Neuronal stem cell (in vitro differentiated cells): Measurements from ENCODE around the gene GARS1.
"Not testable (repeated sequence)": the region's sequence is repeated elsewhere in the genome, so short reads cannot be mapped to it uniquely, and the experiment has no call there.

Source experiments
- DNase-seq: peaks from one replicate; pipeline ENCODE4 v3.0.0-alpha.2; 2013; ENCODE audit warnings: low spot score
- H2AFZ ChIP-seq: one replicate; pipeline ENCODE4 v1.6.1; 2013; ENCODE audit warnings: mild to moderate bottlenecking, low read length, inconsistent platforms
- H2AK5ac ChIP-seq: 2 replicates; pipeline ENCODE4 v1.6.1; 2013; ENCODE audit warnings: low read depth, mild to moderate bottlenecking, inconsistent platforms, low read length, moderate library complexity, mixed read lengths
- H2BK120ac ChIP-seq: 2 replicates; pipeline ENCODE4 v1.6.1; 2013; ENCODE audit warnings: low read depth, mild to moderate bottlenecking, inconsistent platforms, low read length, moderate library complexity, mixed read lengths
- H2BK12ac ChIP-seq: one replicate; pipeline ENCODE4 v1.6.1; 2013; ENCODE audit warnings: low read length, inconsistent platforms
- H2BK15ac ChIP-seq: 2 replicates; pipeline ENCODE4 v1.6.1; 2013; ENCODE audit warnings: mild to moderate bottlenecking, low read length, inconsistent platforms, mixed read lengths
- H2BK5ac ChIP-seq: one replicate; pipeline ENCODE4 v1.6.1; 2013; ENCODE audit warnings: inconsistent platforms, mild to moderate bottlenecking, low read length, moderate library complexity
- H3K14ac ChIP-seq: one replicate; pipeline ENCODE4 v1.6.1; 2013; ENCODE audit warnings: low read length, inconsistent platforms
- H3K18ac ChIP-seq: 2 replicates; pipeline ENCODE4 v1.6.1; 2013; ENCODE audit warnings: low read length, inconsistent platforms
- H3K23ac ChIP-seq: 2 replicates; pipeline ENCODE4 v1.6.1; 2013; ENCODE audit warnings: low read depth, mild to moderate bottlenecking, mixed read lengths, low read length, inconsistent platforms; ENCODE audit not compliant: poor library complexity
- H3K27ac ChIP-seq: replicated peaks from 3 replicates; pipeline ENCODE4 v1.5.1; 2013; ENCODE audit warnings: low read length, inconsistent platforms
- H3K27me3 ChIP-seq, 3 experiments: 2 replicates each; pipeline ENCODE4 v1.6.1; 2013; ENCODE audit warnings: low read length in 3 of 3, mild to moderate bottlenecking in 2 of 3, inconsistent platforms in 1 of 3, low read depth in 1 of 3, mixed read lengths in 1 of 3, moderate library complexity in 1 of 3; ENCODE audit not compliant: control insufficient read depth in 3 of 3, insufficient read depth in 3 of 3
- H3K36me3 ChIP-seq, 2 donors: replicated peaks in 1 of 2; 2 replicates each; pipeline ENCODE4 v1.6.1; 2013; ENCODE audit warnings: low read length in 2 of 2; ENCODE audit not compliant: control insufficient read depth in 2 of 2, insufficient read depth in 2 of 2
- H3K4ac ChIP-seq: 2 replicates; pipeline ENCODE4 v1.6.1; 2013; ENCODE audit warnings: inconsistent platforms, mild to moderate bottlenecking, low read length, moderate library complexity
- H3K4me1 ChIP-seq, 2 donors: 1 replicate in 1 of 2; 2 replicates in 1 of 2; pipeline ENCODE4 v1.6.1; 2013; ENCODE audit warnings: low read length in 2 of 2, low read depth in 1 of 2; ENCODE audit not compliant: control insufficient read depth in 2 of 2, insufficient read depth in 1 of 2
- H3K4me2 ChIP-seq: one replicate; pipeline ENCODE4 v1.6.1; 2013; ENCODE audit warnings: mild to moderate bottlenecking, low read length, inconsistent platforms; ENCODE audit not compliant: insufficient read depth, poor library complexity, severe bottlenecking
- H3K4me3 ChIP-seq, 2 donors: 2 replicates each; pipeline ENCODE4 v1.5.1; 2013; ENCODE audit warnings: low read length in 2 of 2, mild to moderate bottlenecking in 2 of 2, inconsistent platforms in 1 of 2, moderate library complexity in 1 of 2
- H3K79me1 ChIP-seq: one replicate; pipeline ENCODE4 v1.6.1; 2013; ENCODE audit warnings: low read depth, mild to moderate bottlenecking, inconsistent platforms, low read length, moderate library complexity
- H3K9ac ChIP-seq: one replicate; pipeline ENCODE4 v1.6.1; 2013; ENCODE audit warnings: mild to moderate bottlenecking, low read depth, low read length, inconsistent platforms; ENCODE audit not compliant: poor library complexity
- H3K9me3 ChIP-seq, 2 donors: replicated peaks in 1 of 2; 2 replicates each; pipeline versions ENCODE3 to v1.6.1; 2013; ENCODE audit warnings: low read length in 2 of 2, mild to moderate bottlenecking in 2 of 2, inconsistent platforms in 1 of 2, low read depth in 1 of 2, mixed read lengths in 1 of 2, moderate library complexity in 1 of 2; ENCODE audit not compliant: control insufficient read depth in 2 of 2, insufficient read depth in 1 of 2
- H4K8ac ChIP-seq: one replicate; pipeline ENCODE4 v1.6.1; 2013; ENCODE audit warnings: low read depth, mild to moderate bottlenecking, inconsistent platforms, low read length, moderate library complexity
- H4K91ac ChIP-seq: one replicate; pipeline ENCODE4 v1.6.1; 2013; ENCODE audit warnings: low read length, low read depth, mild to moderate bottlenecking, inconsistent platforms; ENCODE audit not compliant: poor library complexity
- WGBS, 2 donors: extraction: QIAGEN DNeasy Blood & Tissue Kit; methylation state at CpG; one replicate each; pipeline ENCODE4 v1.1.7; 2013; ENCODE audit warnings: missing lambda C conversion rate in 2 of 2, mixed read lengths in 1 of 2; ENCODE audit not compliant: insufficient read length in 2 of 2, insufficient replicate concordance in 1 of 2; ENCODE audit errors: extremely low coverage in 2 of 2; 5-methylcytosine and 5-hydroxymethylcytosine counted together

GARS1 gene

DNA sequence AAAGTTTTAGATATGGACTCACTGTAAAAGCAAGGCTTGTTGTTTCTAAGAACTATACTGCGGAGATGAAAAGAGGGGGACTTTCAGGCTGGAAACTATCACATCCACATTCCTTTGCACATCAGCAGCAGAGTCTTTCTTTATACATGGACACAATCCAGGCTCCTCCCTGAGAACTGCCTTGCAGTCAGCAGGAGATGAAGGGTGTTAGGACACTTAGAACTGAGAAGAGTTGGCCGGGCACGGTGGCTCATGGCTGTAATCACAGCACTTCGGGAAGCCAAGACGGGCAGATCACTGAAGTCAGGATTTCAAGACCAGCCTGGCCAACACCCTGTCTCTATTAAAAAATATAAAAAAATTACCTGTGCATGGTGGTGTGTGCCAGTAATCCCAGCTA lies 9.7 kb upstream of the GARS1 start:
- no peak for DNase-seq
- no peak overlapping the region for H2AK5ac ChIP-seq
- H2AFZ ChIP-seq: no peak overlapping the region
- H3K9ac ChIP-seq: no peak overlapping the region
- no peak overlapping the region for H3K4me3 ChIP-seq
- no CpG with 5 or more reads among the region's 5 CpGs for WGBS, 2 donors
- peaks cover 0 to 55% of the 10 kb centered on the region in 2 donors for H3K36me3 ChIP-seq
- H3K4me1 ChIP-seq: no peaks in the 10 kb centered on the region
- peaks cover 0 to 29% of the 10 kb centered on the region in 2 donors for H3K9me3 ChIP-seq
- H3K14ac ChIP-seq: no peak overlapping the region
- no peak overlapping the region for H2BK5ac ChIP-seq
- H2BK12ac ChIP-seq: no peak overlapping the region
- no peak overlapping the region for H3K18ac ChIP-seq
- no peaks in the 10 kb centered on the region for H3K27me3 ChIP-seq
- H4K91ac ChIP-seq: no peak overlapping the region
- H3K27ac ChIP-seq: no peak overlapping the region
- no peak overlapping the region for H2BK120ac ChIP-seq
- H3K79me1 ChIP-seq: peaks cover 5% of the 10 kb centered on the region
- no peak overlapping the region for H2BK15ac ChIP-seq
- no peak overlapping the region for H3K4me2 ChIP-seq
- H3K23ac ChIP-seq: no peak overlapping the region
- no peak overlapping the region for H4K8ac ChIP-seq
- no peak overlapping the region for H3K4ac ChIP-seq

DNA sequence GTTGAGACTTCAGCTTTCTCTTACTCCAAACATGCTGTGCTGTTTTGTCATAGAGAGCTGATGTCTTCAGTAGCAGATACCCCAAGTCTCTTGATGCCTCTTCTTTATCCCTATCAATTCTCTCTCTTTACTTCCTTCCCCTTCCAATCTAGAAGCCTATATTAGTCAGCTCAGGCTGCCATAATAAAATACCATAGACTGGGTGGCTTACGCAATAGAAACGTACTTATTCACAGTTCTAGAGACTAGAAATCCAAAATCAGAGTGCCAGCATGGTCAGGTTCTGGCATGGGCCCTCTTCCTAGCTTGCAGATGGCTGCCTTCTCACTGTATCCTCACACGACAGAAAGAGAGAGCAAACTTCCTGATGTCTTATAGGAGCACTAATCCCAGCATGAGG lies 9.0 kb upstream of the GARS1 start:
- no peak overlapping the region for H3K23ac ChIP-seq
- peaks cover 0 to 48% of the 10 kb centered on the region in 2 donors for H3K36me3 ChIP-seq

DNA sequence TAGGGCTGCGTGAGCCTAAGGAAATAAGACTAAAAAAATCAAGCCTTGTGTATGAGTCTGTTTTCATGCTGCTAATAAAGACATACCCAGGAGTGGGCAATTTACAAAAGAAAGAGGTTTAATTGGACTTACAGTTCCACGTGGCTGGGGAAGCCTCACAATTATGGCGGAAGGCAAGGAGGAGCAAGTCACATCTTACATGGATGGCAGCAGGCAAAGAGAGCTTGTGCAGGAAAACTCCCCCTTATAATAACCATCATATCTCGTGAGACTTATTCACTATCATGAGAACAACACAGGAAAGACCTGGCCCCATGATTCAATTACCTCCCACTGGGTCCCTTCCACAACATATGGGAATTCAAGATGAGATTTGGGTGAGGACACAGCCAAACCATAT lies 7.1 kb upstream of the GARS1 start:
- H4K8ac ChIP-seq, H2AK5ac ChIP-seq, H3K4me3 ChIP-seq, H2BK120ac ChIP-seq, H3K4me2 ChIP-seq, H3K18ac ChIP-seq, H3K9ac ChIP-seq, H2BK5ac ChIP-seq, H3K4me1 ChIP-seq, H3K27ac ChIP-seq, DNase-seq, H4K91ac ChIP-seq, H2BK12ac ChIP-seq, H2AFZ ChIP-seq, H3K4ac ChIP-seq, H3K14ac ChIP-seq, H3K23ac ChIP-seq, H3K79me1 ChIP-seq, H3K27me3 ChIP-seq, H2BK15ac ChIP-seq: not testable (repeated sequence)
- no CpG with 5 or more reads among the region's 4 CpGs for WGBS, 2 donors
- Histone ChIP-seq H3K36me3 (peaks cover 0 to 30% of the 10 kb centered on the region in 2 donors), H3K9me3 (peaks cover 0 to 15% of the 10 kb centered on the region in 2 donors)

More for the DNA sequence above, 9.0 kb upstream of the GARS1 start:
- Histone ChIP-seq H2BK120ac (no peak overlapping the region), H3K4me1 (no peaks in the 10 kb centered on the region), H2BK15ac (no peak overlapping the region), H3K14ac (no peak overlapping the region), H3K9me3 (peaks cover 0 to 27% of the 10 kb centered on the region in 2 donors), H4K91ac (no peak overlapping the region), H3K27me3 (no peaks in the 10 kb centered on the region), H3K18ac (no peak overlapping the region), H3K4me3 (no peak overlapping the region), H2AFZ (no peak overlapping the region), H3K27ac (no peak overlapping the region), H3K9ac (no peak overlapping the region), H3K4ac (no peak overlapping the region), H3K4me2 (no peak overlapping the region), H2AK5ac (no peak overlapping the region), H4K8ac (no peak overlapping the region), H2BK5ac (no peak overlapping the region), H2BK12ac (no peak overlapping the region), H3K79me1 (peaks cover 3% of the 10 kb centered on the region)
- no peak for DNase-seq
- WGBS, 2 donors: no CpG with 5 or more reads among the region's 3 CpGs

DNA sequence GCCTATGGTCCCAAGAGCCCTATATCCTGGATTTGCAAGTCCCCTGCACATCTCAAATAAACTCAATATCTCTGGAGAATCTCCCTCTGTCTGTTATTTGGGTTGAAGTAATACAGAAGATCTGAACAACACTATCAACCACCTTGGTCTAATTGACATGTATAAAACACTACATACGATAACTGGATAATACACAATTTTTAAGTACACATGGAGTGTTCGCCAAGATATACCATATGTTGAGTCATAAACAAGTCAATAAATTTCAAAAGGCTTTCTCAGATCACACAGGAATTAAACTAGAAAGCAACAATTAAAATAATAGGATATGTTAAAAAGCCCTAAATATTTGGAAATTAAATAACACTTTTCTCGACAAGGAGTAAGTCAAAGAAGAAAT lies 5.6 kb upstream of the GARS1 start:
- Histone ChIP-seq H3K36me3 (peaks cover 0 to 15% of the 10 kb centered on the region in 2 donors), H3K18ac (no peak overlapping the region), H3K4ac (no peak overlapping the region), H2BK12ac (no peak overlapping the region), H2BK5ac (no peak overlapping the region), H3K79me1 (no peaks in the 10 kb centered on the region), H3K27me3 (no peaks in the 10 kb centered on the region), H4K91ac (no peak overlapping the region), H3K14ac (no peak overlapping the region), H3K4me1 (peaks cover 0 to 5% of the 10 kb centered on the region in 2 donors), H3K4me2 (no peak overlapping the region), H2AK5ac (no peak overlapping the region), H4K8ac (no peak overlapping the region), H3K9ac (no peak overlapping the region), H3K27ac (no peak overlapping the region), H2AFZ (no peak overlapping the region), H2BK120ac (no peak overlapping the region), H2BK15ac (no peak overlapping the region), H3K4me3 (no peak overlapping the region), H3K9me3 (peaks cover 0 to 5% of the 10 kb centered on the region in 2 donors), H3K23ac (no peak overlapping the region)
- WGBS, 2 donors: no CpG with 5 or more reads among the region's 3 CpGs
- DNase-seq: no peak
